HG03439 (cell line): ENCODE results near the gene KLK12.

Experiments
- ATAC-seq: cut with Tn5 transposase; IDR thresholded peaks from one replicate; pipeline ENCODE4 v1.9.1; 2021; ENCODE audit warnings: mild to moderate bottlenecking, moderate library complexity; ENCODE audit not compliant: unreplicated experiment

KLK12 gene, protein sequence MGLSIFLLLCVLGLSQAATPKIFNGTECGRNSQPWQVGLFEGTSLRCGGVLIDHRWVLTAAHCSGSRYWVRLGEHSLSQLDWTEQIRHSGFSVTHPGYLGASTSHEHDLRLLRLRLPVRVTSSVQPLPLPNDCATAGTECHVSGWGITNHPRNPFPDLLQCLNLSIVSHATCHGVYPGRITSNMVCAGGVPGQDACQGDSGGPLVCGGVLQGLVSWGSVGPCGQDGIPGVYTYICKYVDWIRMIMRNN

DNA sequence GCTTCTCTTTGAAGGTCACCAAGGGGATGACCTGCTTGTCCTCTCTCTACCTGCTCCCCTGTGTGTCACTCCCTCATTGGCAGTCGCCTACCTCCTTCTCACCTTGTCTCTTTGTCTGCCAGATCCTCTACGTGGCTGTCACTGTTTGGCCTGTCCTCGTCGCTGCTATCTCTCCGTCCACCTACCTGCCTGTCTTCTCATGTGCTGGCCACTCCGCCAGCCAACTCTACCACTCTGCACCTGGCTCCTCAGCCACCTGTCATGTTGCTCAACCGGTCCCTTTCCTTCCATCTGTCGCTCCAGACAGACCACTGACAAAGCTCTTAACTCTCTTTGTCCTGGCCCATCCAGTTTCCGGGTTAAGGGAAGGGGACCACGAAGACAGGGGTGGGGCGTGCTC, at the start of gene KLK12:
Gene KLK12 (minus strand): TSS at position 299 of the 400 bp plus-strand sequence. CDS start 381 bp downstream, outside the sequence.
- no peak for ATAC-seq

DNA sequence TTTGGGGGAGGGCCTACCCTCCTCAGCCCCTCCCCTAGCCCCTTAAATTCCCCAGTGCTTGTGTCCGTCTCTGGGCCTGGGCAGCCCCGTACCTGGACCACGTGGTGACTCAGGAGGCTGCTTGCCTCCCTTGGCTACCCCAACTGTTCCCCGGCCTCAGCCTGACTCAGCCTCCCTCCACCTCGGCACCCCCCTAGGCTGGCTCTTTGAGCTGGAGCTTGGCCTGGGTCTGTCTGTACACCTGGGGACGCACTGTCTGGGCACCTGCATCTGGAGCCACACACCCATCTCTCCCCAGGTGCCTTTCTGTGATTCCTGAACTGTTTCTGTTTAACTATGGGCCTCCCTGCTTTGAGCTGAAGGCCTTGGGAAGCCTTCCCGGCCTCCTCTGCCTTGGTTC, 49.7 kb upstream of the KLK12 start:
- no peak for ATAC-seq

DNA sequence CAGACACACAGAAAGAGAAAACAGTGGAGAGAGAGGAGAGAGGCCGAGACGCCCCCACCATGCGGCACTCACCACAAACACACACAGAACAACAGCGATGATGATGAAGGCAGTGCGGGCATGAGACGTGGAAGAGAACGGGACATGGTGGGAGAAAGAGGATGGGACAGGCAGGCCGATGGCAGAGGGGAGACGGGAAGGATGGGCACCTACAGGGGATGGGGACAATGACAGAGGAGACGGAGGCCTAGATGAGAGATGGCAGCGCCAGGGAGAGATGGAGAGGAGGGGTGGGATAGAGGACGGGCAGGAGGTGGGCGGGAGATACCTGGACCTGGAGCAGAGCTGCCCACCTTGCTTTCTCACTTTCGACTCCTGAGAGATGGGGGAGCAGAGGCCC, 49.0 kb upstream of the KLK12 start:
- ATAC-seq, result no peak

DNA sequence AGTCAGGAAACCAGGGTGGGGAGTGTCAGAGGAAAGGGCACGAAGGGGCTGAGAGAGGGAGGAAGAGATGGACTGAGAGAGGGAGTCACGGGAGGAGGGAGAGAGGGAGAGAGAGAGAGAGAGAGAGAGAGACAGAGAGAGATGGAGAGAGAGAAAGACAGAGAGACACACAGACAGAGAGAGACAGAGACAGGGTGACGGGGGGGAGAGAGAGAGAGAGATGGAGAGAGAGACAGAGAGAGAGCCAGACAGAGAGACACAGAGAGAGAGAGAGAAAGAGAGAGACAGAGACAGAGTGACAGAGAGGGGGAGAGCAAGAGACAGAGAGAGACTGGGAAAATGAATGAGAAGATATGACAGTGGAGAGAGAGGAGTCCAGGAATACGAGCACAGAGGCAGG, 48.4 kb upstream of the KLK12 start:
- no peak for ATAC-seq

DNA sequence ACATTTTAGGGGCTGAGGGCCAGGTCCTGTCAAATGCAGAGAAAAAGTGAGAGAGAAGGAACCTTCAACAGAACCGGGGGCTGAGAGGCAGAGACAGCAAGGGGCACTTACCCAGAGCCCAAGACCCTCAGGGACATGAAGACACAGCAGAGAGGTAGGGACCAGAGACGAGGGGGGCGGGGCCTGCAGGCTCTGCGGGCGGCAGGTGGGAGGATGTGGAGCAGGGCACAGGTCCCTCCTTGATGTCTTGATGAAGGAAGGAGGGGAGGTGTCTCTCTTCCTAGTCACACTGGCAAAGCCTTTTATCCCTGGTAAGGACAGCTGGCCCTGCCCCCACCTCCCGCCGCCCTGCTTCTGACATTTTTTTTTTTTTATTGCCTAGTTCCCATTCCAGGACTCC, 47.8 kb upstream of the KLK12 start, which contains the start of gene KLK14:
Gene KLK14 (minus strand): TSS at position 277 of the 400 bp plus-strand sequence. CDS start 273 bp downstream, at position 4.
- ATAC-seq, result no peak

DNA sequence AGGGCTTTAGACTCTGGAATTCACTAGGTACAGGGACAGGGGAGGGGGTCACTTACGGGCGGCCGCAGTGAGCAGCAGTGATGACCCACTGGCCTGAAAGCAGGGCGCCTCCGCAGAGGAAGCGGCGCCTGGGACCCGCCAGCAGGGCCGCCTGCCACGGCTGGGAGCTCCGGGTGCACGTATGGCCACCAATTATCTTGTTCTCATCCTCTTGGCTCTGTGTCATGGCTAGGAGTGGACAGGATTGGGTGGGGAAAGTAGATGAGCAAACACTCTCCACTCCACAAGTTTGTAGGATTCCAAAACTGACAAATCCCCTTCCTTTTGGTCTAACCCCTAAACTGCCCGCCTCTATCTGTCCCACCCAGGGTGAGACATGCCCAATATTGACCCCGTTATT, 46.7 kb upstream of the KLK12 start:
- no peak for ATAC-seq

DNA sequence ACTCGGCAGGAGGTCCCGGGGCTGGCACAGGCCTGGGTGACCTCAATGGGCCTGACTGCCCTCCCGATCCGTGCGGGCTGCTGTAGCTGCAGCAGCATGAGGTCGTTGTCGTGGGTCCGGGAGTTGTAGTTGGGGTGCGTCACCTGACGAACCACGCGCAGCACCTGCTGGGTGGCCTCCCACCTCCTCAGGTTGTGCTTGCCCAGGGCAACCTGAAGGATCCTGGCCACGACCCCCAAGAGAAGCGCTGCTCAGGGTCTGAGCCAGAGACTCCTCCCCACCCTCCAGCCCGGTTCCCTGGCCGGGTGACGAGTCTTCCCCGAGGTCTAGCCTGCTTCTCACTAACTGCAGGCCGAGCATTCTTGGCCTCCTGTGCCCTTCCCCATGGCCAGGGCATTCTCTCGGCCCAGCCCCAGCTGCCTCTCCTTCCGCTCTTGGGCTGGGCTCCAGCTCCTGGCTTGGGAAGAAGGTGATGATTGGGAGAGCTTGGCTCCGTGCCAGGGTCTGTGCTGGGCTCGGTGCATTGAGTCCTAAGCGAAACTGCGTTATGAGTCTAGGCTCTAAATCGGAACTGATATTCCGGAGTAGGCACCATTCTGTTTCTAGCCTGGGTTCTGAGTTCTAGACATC, 44.8 kb upstream of the KLK12 start:
- ATAC-seq, result no peak

DNA sequence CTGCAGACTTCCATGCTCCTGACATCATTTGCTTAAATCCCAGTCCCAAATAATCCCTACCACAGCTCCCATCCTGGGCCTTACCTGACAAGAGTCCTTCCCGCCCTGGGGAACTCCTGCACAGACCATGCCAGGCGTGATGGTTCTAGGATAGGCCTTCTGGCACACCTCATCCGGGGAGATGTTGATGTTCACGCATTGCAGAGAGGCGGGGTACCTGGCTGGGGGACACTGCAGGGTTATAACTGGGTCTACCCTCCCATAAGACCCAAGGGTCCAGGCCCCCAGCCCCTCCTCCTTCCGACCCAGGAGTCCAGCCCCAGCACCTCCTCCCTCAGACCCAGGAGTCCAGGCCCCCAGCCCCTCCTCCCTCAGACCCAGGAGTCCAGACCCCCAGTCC, 43.9 kb upstream of the KLK12 start:
- no peak for ATAC-seq

DNA sequence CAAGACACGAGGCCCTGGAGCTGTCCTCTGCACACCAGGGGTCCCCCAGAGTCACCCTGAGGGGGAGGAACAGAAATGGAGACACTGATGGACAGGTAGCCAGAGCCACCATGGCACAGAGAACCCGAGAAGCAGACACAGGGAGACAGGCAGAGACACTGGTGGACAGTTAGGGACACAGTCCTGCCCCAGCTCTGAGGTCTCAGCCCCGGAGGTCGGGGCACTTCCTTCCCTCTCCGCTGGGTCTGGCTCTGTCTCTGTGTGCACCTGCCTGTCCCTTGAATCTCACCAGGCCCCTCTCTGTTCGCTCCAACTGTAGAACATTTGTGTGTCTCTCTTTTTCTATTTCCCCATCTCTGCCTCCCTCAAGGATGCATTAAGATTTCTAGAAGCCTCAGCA, 43.3 kb upstream of the KLK12 start:
- no peak for ATAC-seq

DNA sequence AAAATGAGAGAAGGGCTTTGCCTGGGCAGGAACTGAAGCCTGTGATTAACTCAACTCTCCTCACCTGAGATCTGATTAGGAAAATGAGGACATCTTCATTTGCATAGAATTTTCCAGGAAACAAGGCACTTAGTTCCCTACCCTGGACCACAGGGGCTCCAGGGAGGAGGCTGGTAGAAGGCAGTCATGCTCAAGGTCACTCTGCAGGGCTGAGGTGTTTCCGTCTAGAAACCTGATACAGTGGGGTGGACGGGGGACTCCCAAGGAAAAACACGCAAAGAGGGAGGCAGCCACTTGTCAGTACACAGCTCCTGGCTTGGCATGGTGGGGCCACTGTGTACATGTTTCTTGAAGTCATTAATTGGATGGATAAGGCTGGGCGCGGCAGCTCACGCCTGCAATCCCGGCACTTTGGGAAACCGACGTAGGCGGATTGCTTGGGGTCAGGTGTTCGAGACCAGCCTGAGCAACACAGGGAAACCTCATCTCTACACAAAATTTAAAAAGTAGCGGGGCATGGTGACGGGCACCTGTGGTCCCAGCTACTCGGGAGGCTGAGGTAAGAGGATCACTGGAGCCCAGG, 41.9 kb upstream of the KLK12 start:
- no peak for ATAC-seq

DNA sequence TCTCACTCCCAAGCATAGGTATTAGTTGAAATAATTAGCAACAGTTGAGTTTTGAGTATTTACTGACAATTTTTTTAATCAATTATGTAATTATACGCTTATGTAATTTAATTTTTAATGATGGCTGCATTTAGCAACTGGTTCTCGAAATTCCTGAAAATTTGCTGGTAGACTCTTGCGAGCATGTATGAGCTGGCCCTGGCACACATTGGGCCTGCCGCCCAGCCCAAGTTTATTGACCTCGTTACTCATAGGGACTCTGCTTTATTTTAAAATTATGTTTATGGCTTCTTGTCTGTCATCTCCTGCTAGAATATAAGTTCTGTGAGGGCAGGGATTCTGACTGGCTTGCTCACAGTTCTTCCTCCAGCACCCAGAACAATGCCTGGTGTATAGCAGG, 41.2 kb upstream of the KLK12 start:
- ATAC-seq, result no peak

DNA sequence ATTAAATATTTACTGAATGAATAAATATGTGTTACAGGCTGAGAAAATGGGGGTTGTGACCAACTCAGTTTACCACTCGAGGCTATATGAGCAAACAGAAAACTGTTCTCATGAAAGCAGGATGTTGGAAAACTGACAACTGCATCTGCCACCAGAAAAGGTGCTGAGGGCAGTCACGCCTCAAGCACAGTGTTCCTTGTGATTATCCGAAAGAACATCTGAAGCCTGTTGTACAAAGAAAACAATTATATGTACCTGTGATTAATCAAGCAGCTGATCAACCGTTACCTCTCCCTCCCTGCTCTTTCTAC, 36.2 kb upstream of the KLK12 start:
- no peak for ATAC-seq

DNA sequence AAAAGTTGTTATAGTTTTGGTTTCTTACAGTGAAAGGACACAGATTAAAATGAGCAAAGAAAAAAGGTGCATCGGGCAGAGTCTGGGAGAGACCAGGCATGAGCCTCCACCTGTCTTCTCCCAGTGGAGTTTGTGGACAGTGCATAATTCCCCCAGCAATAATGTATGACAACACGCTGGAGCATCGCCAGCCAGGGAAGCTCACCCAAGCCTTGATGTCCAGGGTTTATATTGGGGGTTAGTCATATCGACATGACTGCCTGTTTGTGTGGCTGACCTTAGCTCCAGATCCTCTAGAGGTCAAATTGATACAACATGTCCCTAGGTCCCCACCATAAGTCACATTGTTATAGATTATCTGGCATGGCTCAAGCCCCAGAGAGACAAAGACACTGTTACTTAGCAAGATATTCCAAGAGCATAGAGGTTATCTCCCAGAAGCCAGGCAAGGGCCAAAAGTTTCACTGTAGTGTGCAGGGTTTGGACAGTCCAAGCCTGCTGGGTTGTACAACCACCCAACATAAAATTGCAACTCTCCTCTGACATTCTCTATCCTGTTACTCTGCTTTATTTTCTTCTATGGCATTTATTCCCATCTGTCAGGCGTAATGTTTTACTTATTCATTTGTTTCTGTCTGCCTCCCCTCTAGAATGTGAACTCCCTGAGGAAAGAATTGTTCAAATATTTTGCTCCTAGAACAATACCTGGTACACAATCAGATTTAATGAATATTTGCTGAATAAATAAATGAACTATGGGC, 35.7 kb upstream of the KLK12 start:
- no peak for ATAC-seq

DNA sequence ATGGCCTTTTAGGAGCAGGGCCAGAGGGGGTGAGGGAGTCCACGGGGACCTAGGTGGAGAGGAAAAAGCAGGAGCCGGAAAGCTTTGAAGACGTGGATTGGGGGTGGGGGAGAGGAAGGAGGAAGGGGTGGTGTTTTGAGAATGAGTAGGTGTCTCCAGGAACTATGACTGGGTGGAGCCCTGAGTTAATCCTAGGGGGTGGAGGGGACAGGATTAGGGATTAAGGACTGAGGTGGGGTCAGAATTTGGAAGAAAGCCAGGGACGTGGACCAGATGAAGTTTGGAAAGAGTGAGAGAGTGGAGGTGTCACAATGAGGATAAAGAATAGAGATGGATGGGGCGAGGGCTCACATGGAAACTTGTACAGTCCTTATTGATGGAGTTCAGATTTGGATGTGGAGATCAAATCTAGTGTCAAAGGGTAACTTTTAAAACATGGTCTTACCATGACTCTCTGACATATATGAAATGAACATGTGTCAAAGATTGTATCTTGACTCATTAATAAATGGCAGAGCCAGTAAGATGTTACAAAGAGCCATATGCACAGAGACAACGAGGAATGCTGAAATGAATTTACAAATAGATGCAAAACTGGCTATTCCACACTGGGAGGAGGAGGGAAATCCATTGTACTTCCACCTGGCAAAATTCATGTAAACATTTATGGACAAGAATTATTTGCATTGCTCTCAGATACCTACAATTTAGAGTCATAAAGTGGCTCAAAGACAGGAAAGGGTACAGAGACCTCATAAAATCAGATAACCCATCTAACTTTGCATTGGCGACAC, 31.8 kb upstream of the KLK12 start:
- ATAC-seq, result no peak

DNA sequence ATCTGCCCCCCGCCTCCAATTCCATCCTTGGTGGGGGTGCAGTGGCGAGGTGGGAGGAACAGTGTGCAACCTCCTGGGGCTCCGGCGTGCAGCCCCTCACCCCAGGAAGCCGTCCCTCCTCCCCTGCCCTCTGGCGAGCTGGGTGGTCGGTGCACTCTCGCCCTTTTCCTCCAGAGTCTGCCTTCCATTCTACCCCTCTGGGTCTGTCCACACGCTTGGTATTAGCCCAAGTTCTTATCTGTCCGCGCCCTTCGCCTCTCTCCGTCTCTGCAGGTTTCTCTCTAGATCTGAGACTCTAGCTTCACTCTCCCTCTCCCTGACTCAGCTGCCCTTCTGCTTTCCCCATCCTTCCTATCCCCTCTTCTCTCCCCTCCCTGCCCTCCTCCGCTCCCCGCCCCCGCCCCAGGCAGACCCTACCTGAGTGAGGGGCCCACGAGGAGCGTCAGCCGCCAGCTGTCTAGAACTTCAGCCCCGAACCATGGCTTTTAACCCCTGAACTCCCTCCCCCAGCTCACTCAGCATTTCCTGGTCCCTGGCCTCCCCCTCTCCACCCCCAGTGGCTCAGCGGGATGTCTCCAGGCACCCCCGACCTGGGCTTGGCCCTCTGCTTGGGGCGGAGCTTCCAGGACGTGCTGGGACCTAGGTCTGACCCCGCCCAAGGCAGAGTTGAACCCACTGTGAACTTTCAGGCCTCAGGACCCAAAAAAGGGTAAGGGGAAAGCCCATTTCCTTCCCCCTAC, 30.6 kb upstream of the KLK12 start:
- no peak for ATAC-seq

DNA sequence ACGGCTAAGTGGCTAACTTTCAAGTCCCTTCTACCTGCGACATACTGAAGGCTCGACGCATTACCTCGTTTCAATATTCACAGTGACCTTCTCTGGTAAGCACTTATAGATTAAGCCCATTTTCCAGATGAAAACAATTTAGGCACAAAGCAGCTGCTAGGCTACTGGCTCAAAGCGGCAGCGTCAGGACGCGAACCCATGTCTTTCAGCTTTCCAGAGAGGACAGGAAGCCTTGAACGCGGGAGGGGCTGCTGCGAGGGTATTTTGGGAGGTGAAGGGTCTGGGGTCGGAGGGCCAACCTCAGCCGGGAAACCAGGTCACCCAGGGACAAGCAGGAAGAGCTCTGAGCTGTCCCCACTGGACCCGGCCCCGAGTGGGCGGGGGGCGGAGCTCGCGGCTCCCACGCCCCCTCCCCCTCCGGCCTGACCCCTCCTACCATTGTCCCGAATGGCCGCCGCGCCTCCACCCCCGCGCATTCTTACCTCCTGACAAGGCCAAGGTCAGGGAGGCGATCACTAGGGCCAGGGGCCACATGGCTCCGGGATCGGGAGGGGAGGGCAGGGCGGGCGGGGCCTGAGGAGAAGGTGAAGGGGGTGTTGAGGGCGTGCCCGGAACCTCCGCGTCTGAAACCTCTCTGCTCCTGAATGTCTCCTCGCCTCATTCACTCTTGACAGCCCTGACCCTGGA, 29.9 kb upstream of the KLK12 start, which contains the start of gene KLK13:
Gene KLK13 (minus strand): TSS at position 559 of the 687 bp plus-strand sequence. CDS start 25 bp downstream, at position 534.
- ATAC-seq, result no peak

DNA sequence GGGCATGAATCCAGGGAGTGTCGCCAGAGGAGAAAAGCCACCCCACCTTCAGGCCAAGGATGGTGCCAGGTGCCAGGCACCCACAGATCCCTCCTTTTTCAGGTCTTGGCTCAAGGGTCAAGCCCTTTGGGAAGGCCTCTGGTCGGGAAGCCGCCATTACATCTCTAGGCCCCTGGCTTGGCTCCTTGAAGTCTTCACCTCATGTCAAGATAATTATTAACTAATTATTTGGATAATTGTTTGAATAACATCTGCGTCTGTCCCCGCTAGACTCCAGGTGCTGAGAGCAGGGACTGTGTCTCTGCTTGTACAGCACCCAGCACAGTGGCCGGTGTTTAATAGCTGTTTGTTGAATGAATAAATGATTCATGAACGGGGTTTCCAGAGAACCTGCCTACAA, 28.9 kb upstream of the KLK12 start:
- no peak for ATAC-seq

DNA sequence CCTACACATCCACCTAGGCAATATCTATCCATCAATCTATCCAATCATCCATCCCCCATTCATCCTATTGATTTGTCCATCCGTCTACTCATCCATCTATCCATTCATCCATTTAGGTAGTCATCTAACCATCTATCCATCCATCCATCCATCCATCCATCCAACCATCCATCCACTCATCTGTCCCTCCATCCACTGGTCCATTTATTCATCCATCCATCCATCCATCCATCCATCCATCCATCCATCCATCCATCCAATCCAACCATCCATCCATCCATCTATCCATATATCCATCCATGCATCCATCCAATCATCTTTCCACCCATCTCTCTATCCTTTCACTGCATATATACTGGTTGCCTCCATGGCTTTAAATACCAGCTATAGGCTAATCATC, 26.2 kb upstream of the KLK12 start:
- no peak for ATAC-seq

DNA sequence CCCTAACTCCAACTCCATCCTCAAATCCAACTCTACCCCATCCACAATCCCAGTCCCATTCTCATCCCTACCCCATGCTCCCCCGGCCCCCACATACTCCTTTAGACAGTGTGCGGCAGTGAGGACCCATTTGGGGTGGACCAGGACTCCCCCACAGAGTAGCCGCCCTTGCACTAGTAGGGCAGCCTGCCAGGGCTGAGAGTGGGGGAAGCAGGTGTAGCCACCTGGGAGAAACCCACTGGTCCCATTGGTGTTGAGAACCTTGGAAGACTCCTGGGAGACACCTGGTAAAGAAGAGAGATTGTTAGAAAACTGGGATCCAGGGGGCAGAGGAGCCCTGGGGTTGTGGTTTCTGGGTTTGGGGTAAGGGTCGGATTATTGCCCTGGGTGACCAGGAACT, 25.5 kb upstream of the KLK12 start:
- ATAC-seq, result no peak

DNA sequence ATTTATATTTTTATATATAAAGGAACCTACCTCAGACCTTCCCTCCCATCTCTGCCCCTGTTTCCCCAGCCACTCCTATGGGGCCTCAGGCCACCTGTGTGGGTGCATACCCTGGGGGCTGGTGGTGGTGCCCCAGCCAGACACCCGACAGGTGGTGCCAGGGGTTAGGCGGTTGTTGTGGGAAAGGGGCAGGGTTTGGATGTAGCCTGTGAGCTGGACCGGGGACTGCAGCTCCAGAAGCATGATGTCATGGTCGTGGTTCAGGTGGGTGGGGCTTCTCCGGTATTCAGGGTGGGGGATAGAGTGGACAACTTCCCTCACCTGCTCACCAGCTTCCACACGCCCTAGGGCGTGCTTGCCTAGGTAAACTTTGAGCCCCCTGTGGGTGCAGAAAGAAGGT, 24.9 kb upstream of the KLK12 start:
- no peak for ATAC-seq
